Transverse colon (tissue), 4 donors: ENCODE measurements around the gene PAOX.

ENCODE experiments used
- CTCF ChIP-seq, 5 experiments: fragments of 200-600 bp in 3 of 5; fragments of 450-650 bp in 2 of 5; sonication (generic) in 3 of 5; IDR thresholded peaks; 1 replicate in 2 of 5; 2 replicates in 3 of 5; pipeline ENCODE4 v1.5.1; 2016 to 2017; ENCODE audit warnings: antibody characterized with exemption in 5 of 5, inconsistent platforms in 3 of 5, mild to moderate bottlenecking in 2 of 5, moderate library complexity in 1 of 5
- EP300 ChIP-seq: sonication (generic); formaldehyde crosslinking; IDR thresholded peaks from one replicate; pipeline ENCODE4 v1.6.1; 2017; ENCODE audit warnings: antibody characterized with exemption, low read depth
- POLR2AphosphoS5 ChIP-seq, 3 donors: sonication (generic); formaldehyde crosslinking; IDR thresholded peaks; one replicate each; pipeline ENCODE4 v1.6.1; 2016; ENCODE audit warnings: antibody characterized with exemption in 3 of 3

GRCh38 chr10:133342942-133343341 lies 36.1 kb upstream of the PAOX start:
- TF ChIP-seq CTCF (IDR thresholded peaks at IDR 0.05) (no peak), EP300 (no peak), POLR2AphosphoS5 (IDR thresholded peaks at IDR 0.05) (no peak)
